Measurements from ENCODE around the gene DOCK11.

DOCK11 gene

DNA sequence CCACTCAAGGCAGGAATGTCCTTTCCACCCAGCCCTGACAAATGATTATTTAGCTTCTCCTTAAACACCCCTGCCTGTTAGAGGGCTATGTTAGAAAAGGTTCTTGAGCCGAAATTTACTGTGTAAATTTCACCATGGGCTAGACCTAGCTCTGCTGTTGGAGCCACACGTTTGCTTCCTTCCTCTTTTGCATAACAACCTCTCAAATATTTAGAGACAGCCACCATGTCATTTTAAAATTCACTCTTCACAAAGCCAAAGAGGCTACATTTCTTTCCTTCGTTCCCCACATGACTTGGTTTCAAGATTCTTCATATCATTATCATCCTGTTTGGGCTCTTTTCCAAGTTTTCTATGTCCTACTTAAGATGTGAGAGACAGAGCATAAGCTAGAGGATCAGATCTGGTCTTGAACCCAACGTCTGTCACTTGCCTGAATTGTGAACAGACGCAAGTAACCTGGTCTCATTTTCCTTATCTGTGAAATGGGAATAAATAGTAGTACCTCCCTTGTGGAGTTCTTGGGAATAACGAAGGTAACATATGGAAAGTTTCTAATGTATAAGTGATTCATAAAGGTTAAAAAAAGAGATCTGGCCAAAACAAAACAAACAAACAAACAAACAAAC is 6.7 kb downstream of the DOCK11 start:
- no peak overlapping the region for H3K4me3 ChIP-seq (ENCODE audit: low read depth, low read length)
- TF ChIP-seq, protein P1, sequence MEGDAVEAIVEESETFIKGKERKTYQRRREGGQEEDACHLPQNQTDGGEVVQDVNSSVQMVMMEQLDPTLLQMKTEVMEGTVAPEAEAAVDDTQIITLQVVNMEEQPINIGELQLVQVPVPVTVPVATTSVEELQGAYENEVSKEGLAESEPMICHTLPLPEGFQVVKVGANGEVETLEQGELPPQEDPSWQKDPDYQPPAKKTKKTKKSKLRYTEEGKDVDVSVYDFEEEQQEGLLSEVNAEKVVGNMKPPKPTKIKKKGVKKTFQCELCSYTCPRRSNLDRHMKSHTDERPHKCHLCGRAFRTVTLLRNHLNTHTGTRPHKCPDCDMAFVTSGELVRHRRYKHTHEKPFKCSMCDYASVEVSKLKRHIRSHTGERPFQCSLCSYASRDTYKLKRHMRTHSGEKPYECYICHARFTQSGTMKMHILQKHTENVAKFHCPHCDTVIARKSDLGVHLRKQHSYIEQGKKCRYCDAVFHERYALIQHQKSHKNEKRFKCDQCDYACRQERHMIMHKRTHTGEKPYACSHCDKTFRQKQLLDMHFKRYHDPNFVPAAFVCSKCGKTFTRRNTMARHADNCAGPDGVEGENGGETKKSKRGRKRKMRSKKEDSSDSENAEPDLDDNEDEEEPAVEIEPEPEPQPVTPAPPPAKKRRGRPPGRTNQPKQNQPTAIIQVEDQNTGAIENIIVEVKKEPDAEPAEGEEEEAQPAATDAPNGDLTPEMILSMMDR (IDR thresholded peaks at IDR 0.05; ENCODE audit: low read depth, low read length, missing control alignments): no peak
- DNase-seq (ENCODE audit: low read depth): no peak

DNA sequence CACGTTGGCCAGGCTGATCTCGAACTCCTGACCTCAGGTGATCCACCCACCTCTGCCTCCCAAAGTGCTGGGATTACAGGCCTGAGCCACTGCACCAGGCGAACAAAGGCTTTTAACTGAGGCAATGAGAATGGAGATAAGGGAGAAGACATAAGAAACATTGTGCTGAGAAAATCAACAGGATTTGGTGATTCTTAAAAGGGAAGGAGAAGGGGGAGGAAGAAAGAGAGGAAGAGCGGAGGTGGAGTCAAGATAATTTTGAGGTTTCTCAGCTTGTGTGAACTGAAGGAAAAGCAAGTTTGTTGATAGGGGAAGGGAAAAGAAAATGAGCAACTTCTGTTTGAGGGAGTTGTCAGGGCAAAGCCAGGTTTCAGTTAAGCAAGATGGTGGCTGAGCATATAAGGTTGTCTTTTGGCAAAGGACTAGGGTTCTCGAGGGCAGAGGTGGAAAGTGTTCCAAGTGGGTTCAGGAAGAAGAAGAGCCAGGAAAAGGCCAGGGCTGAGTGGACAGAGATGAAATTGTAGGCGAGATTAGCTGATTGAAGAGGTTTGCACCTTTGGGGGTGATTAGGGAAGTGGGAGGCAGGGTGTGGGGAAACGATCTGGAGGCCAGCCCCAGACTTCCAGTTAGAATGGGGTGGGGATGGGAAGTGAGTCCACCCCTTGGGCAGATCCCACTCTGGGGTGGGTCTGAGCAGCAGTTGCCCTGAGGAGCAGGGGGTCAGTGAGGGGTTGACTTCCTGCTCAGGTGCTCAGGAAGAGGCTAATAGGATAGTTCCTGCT is 7.8 kb downstream of the DOCK11 start:
- no peak overlapping the region for H3K4me3 ChIP-seq (ENCODE audit: low read depth, low read length)
- DNase-seq (ENCODE audit: low read depth): no peak
- TF ChIP-seq, protein P1 (IDR thresholded peaks at IDR 0.05; ENCODE audit: low read depth, low read length, missing control alignments): no peak

- DNase-seq (ENCODE audit: low read depth): no peak
- no peak overlapping the region for H3K4me3 ChIP-seq (ENCODE audit: low read depth, low read length)
- TF ChIP-seq, protein P1 (IDR thresholded peaks at IDR 0.05; ENCODE audit: low read depth, low read length, missing control alignments): no peak
Observed at GRCh38 chrX:118504581-118504980, 9.0 kb downstream of the DOCK11 start.

- TF ChIP-seq, protein P1 (IDR thresholded peaks at IDR 0.05; ENCODE audit: low read depth, low read length, missing control alignments): no peak
- DNase-seq (ENCODE audit: low read depth): no peak
- H3K4me3 ChIP-seq (ENCODE audit: low read depth, low read length): no peak overlapping the region
Observed at GRCh38 chrX:118506805-118507480, 11.3 kb downstream of the DOCK11 start.

DNA sequence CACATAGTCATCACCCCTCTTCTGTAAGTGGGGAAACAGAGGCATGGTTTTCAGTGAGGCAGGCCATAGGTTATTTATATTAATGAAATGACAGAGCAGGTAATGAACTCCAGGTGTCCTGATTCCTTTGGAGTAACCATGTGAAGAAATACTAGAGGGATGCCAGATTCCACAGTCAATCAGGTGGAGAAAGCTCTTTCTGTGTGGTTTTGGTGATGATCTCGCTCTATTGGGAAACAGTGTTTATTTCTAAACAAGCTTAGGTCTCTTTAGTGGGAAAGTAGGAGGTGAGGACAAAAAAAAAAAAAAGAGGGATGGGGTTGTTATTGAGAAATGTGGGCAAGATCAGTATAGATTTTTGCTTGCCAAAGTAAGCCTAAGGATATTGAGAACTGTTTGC is 12.2 kb downstream of the DOCK11 start:
- no peak for DNase-seq (ENCODE audit: low read depth)
- H3K4me3 ChIP-seq (ENCODE audit: low read depth, low read length): no peak overlapping the region
- TF ChIP-seq, protein P1 (IDR thresholded peaks at IDR 0.05; ENCODE audit: low read depth, low read length, missing control alignments): no peak

DNA sequence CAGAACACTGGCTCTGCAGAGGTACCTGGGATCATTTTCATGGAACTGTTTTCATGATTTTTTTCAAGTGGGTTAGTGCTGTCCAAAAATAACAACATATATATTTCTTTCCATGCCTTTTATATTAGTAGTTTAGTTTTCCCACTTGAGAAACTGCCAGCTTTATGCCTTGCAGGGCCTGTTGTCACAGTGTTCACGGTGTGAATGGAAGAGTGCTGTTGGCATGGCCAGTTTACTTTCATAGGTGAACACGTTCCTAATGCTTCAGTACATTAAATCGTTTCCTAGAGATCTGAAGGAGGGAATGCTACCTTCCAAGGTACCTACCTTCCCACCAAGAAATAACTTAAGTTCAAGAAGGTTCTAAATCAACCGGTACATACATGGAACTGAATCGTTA is 12.6 kb downstream of the DOCK11 start:
- DNase-seq (ENCODE audit: low read depth): no peak
- H3K4me3 ChIP-seq (ENCODE audit: low read depth, low read length): no peak overlapping the region
- TF ChIP-seq, protein P1 (IDR thresholded peaks at IDR 0.05; ENCODE audit: low read depth, low read length, missing control alignments): no peak

Measured in GM12864 (cell line).